Stimulated activated CD8-positive, alpha-beta memory T cell treated with anti-CD3 and anti-CD28 coated beads, Interleukin-7, amount 100 ng/mL, for 24 hours (primary cell): ENCODE results near the gene PPAT.

Source experiments
- DNase-seq: peaks from one replicate; pipeline ENCODE4 v3.0.0-alpha.2; 2020; ENCODE audit warnings: low read depth

Gene PPAT

DNA sequence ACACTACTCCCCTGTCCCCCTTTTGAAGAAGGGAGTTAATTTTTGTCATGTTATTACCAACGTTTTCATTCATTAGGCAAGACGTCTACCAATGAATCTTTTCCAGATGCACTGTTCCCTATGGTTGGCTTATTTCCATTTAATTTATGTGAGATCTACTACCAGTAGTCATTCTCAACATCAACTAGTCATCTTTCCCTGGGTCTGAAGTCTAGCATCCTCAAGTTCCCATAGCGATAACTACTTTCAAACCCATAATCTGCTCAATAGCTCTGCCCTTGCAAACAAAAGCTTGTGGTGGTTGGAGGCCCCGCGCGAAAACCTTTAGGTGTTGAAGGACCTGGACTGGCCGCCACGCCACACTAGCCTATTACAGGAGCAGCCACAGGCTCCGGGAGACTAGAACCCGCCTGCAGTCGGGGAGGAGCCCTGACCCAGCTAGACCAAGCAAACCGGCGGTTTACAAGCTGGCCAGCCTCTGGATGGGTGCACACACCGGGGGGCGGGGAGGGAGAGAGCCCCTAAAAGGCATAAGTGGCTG is 746 bp downstream of the PPAT start:
- no peak for DNase-seq

DNA sequence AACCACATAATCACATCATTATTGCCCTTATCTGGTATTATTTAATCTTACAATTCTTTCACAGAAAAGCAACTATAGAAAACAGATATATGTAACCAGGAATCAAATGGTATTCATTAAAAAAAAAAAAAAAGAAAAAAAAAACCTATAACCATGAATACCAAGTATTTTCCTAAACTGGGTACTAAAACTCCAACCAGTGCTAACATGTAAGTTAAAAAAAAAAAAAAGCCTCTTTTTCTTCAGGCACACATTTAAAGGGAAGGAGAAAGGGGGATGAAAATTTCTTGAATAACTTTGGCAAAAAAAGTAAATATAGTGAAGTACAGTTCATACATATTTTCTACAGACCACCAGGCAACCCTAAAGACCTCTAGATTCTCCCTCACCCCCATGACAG is 2.1 kb downstream of the PPAT start:
- DNase-seq: no peak

DNA sequence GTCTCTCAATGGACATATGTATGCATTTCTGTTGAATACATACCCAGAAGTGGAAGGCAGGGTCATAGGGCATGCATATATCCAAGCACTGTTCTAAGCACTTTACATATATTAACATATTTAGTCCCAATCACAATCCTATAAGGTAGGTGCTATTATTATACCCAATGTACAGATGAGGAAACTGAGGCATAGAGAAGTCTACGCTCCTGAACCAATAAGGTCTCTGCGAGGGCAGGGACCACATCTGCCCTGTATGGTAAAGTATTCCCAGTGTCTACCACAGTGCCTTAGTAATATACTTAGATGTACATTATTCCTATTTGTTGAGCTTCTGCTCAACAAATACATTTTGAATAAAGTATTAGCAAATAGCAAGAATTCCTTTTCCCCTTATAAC is 5.2 kb downstream of the PPAT start:
- DNase-seq: no peak

DNA sequence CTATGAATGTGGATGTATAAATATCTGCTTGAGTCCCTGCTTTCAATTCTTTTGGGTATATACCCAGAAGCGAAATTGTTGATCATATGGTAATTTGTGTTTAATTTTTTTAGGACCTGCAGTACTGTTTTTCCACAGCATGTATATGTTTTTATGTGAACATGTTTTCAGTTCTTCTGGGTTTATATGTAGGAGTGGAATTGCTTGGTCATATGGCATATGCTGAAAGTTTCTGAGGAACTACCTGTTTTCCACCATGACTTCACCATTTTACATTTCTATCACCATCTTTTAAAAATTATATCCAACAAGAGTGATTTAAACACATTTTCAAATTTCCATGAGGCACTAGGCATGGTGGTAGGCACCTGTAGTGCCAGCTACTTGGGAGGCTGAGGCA is 8.2 kb downstream of the PPAT start:
- no peak for DNase-seq

DNA sequence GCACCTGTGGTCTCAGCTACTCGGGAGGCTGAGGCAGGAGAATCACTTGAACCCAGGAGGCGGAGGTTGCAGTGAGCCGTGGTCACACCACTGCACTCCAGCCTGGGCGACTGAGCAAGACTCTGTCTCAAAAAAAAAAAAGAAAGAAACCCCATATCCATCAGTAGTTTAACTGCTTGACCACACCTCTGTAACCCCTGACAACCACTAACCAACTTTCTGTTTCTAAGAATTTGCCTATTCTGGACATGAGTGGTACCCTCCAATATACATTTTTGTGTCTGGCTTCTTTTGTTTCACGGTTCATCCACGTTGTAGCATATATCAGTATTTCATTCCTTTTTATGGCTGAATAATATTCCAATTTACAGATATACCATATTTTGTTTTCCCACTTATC is 9.1 kb downstream of the PPAT start:
- DNase-seq: no peak

DNA sequence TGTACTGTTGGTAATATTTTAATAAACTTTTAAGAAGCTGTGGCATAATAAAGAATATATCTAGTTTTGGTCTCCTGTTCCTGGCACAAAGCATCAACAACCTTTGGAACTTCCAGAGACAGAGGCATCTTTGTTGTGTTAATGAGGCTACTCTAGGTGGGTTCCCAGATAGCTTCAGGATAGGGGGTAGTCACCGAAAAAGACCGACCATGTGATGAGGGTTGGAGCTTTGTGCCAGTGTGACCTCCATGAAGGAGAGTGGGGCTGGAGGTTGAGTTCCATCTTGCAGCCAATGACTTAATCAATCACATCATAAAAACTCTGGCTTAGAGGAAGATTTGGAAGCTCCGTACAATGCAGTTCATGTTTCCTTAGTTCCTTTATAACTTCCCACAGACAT is 9.9 kb downstream of the PPAT start:
- DNase-seq: no peak

DNA sequence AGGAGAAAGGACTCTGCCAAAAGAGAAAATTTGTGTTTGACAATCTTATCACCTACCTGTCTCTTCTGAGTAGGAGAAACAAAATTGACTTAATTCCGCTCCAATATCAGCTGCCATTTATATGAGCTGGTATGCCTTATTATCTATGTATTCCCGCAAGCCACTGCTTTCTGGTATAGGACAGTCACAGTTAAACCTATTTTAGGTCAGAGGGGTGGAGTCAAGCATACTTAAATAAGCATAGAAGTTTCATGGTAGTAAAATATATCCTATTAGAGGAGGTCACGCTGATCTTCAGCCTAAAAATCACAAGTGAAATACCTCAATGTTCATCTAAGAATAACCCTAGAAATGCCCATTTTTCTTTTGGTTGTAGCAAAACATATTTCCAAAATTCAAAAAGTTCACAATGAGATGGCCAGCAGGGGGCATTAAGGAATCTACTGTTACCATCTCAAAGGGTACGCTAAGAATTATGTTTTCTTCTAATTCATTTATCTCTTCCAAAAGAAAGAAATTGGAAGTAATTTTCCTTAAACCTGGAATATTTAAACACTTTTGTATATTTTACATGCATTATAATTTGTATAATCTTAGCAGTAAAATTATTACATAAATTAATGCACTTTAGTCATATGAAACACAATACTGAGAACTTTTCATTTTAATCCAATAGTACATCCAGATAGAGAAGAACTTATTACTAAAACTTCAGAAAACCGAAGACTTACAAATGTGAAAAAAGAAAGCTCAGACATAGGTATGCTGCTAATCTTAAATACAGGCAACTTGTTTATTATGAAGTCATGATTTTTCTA is 10.5 kb downstream of the PPAT start:
- DNase-seq: no peak

DNA sequence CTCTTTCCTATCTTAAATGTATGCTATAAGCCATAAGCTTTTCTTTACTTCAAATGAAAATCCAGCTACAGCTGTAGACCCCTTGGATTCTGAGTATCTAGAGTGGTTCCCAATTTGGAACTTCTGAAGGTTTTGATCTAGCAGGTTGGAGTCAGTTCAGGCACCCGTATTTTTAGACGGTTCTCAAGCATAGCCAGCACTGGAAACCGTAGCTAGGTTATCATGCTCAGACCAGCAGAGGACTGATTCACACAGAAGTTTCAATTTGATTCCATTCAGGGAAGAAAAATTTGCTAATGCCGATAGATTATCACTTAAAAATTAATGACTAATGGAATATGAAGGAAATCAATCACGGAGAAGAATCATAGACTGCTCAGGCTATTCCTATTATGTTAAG is 11.2 kb downstream of the PPAT start:
- no peak for DNase-seq

DNA sequence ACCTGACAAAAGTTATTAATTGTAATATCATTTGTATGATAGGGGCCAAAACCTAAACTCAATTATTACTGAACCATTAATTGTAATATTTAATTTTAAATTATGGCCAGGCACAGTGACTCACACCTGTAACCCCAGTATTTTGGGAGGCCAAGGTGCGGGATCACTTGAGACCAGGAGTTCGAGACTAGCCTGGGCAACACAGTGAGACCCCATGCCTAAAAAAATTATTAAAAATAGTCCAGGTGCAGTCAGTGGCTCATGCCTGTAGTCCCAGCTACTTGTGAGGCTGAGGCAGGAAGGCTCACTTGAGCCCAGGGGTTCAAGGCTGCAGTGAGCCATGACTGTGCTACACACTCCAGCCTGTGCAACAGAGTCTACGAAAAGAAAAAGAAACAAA is 18.0 kb downstream of the PPAT start:
- DNase-seq: no peak

DNA sequence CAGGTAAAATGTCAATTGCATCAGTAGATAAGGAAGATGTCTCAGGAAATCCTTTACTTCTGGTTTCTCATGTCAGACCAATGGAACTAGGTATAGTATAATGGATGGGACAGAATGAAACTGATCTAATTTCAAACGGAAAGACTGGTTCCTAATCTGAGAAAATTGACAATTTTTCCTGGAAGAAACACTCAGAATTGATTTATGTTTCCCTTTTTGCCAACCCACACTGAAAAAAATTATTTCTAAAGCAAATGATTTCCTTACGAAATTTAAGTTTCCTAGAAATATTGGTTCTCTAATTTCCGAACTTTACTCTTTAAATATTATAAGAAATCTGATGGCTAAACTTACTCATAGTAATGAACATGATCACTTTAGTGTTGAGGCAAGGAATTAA is 19.1 kb downstream of the PPAT start:
- no peak for DNase-seq

DNA sequence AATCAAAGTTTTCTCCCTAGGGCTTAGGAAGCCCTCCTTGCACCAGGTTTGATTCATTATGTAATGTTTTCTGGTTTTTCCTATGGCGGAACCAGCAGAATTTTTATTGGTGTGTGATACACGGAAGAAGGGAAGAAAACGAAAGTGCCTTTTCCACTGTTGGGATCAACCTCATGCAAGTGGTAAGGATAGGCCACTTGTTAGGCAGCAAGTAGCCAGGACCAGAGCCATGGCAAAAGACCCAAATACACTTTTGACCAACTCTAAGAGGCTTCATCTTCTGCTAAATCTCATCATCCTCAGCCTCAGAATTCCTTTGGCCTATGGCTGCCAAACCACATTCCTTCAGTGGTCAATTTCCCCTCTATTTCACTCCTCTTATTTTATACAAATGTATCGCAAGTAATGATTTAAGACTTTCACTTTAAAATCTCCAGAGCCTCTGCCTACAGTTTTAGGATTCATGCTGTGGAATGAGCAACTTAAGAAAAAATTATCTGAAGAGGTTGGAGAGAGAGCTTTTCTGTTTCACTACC is 21.2 kb downstream of the PPAT start:
- DNase-seq: no peak

DNA sequence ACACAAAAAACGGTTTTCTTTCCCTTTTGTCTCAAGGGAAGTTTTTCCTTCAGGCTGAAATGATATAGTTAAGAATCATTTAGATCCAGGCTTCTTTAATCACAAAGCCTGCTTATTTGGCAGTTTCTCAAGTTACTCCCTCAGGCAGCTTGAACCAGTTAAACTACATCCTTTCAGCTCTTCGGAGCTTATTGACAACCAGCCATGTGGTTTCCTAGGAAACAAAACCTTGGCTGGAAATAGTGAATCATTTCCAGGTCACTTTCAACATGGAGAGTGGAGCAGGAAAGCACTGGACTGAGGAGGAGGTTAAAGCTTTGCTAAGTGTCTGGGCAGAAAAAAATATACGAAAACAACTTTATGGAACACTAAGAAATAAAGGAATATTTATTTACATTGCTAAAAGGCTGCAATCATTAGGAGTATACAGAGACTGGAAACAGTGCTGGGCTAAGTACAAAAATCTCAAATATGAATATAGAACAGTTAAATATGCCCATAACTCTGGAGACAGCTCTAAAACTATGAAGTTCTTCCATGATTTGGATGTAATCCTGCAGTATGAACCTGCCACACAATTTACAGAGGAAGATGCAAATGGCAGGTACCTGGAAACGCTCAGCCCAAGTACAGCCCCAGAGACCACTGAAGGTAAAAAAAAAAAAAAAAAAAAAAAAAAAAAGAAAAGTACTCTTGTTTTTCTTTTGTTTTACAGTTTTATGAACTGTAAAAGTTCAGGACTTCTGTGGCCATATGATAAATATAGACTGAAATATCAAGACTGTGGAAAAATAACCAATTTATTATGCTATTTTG is 25.0 kb downstream of the PPAT start:
- DNase-seq: no peak

DNA sequence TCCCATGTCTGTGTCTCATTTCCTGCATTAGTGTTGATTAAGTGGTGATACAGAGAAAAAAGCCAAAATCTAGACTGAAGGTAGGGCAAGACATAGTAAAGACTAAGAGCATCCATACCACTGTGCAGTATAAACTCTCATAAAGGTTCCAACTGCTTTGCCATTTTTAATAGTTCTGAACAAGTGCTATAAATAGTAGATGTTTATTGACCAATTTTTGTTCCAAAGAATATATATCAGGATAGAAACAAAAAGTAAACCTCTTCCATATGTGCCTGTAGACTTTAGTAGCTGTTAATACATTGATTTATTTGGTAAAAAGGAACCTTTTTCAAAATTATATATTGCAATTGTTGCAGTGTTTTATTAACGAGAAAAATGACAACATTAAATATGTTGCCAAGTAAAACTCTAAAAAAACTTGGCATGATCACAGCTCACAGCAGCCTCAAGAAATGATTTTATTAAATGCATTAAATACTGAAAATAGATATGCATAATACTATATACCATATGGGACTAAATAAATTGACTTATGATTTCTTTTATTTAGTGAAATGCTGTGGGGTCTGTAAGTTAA is 25.8 kb downstream of the PPAT start:
- DNase-seq: no peak

DNA sequence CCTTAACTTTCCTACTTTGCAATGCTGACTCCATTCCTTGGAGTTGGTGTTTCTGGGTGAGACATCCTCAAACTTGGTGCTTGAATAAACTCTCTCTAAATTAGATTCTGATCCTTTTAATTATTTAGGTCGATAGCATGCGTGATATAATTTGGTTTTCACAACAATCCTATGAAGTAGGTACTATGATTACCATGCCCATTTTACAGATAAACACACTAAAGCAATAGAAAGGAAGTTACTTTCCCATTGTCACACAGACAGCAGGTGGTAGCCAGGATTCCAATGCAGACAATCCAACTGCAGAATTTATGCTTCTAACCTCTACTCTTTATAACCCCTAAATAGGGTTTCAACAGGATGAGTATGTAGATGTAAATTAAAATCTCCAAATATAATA is 26.4 kb downstream of the PPAT start:
- no peak for DNase-seq

DNA sequence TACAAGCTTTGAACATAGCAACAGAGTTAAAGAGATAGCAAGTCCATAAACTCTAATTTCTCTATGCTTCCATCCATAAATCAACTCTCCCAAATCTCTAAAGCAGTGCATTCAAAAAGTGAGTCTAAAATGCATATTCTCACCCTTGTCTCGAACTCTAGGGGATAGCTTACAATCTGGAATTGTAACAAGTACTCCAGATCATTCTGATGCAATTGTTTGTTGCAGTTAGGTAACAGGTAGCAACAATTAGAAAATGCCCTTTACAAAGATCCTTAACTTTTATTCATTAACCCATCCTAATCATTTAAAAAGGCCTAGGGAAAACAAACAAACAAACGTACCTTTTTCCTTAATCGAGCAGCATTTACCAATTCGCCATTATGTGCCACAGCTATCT is 29.3 kb downstream of the PPAT start:
- DNase-seq: no peak

DNA sequence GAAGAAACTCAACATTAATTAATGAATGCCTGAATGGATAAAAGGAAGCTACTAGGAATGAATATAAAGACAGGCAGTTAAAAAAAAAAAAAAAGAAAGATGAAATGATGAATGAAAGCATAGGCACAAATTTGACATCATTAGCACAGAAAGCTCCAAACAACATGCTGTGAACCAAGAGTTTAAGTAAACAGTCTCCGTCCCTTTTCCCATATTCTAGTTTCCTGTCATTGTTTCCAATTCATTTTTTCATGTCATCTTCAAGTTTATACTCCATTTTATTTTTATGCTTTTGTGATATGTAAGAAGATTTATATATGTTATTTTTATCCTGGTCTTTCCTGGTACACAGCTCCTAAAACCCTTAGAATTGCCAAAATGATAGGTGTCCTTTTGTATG is 30.4 kb downstream of the PPAT start:
- no peak for DNase-seq

DNA sequence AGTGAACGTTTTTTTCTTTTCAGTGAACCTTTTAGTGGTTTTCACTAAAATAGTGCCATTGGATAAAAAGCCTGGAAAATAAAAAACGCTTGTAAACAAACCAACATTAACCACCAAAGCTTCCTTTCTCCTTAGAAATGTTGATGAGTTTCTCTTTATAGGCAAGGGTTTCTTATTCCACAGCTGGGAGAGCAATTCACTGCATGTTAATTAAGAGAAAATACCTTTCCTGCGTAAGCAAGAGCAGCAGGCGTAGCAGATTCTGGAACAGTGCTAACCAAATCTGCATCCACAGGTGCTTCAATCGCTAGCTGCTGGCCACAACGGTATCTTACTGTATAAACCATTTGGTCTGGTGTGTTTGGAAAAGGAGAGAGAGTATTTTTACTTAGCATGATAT is 34.9 kb downstream of the PPAT start:
- DNase-seq: no peak

DNA sequence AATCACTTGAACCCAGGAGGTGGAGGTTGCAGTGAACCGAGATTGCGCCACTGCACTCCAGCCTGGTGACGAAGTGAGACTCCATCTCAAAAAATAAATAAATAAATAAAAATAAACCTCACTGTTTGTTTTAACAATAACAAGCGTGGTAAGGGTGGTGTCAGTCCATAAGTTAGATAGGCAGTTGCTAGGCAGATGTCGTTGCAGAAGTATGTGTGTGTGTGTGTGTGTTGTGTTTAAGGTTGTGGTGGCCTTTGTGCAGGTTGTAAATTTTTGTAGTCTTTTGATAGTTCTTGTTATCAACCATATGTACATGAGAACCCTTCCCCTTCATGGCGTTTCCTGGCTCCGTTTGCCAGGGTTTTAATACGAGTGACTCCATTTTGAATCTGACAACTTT is 44.1 kb downstream of the PPAT start:
- no peak for DNase-seq

DNA sequence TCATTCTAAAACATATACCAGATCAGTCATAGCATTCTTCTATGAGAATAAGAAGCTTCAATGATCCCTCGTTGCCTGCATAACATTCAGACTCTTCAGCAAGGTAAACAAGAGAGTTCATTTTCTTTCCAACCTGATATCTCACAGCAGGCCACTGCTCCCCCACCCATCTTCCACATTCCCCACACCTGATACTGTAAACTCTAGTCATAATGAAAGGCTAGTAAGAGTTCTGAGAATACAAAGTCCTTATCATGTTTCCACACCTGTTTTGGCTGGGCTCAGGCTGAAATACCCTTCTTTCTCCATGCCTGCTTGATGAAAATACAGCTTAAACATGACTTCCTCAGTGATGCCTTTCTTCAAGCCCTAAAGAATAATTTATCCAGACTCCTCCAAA is 45.9 kb downstream of the PPAT start:
- DNase-seq: no peak

DNA sequence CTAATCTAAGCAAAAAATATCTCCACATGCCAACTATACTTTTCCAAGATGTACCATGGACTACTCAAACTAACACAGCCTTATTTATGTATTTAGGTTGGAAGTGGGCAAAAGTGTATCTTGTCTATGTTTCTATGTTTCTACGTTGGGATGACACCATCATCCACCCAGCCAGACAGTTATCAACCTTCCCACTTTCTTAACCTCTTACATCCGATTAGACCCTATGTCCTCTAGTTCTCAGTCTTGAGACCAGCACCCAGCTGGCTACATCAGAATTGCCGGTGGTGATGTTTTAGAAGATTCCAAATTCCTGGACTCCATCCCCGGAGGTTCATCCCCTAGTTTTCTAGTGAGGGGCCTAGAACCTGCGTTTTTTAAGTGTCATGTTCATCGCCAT is 47.1 kb downstream of the PPAT start:
- DNase-seq: no peak

DNA sequence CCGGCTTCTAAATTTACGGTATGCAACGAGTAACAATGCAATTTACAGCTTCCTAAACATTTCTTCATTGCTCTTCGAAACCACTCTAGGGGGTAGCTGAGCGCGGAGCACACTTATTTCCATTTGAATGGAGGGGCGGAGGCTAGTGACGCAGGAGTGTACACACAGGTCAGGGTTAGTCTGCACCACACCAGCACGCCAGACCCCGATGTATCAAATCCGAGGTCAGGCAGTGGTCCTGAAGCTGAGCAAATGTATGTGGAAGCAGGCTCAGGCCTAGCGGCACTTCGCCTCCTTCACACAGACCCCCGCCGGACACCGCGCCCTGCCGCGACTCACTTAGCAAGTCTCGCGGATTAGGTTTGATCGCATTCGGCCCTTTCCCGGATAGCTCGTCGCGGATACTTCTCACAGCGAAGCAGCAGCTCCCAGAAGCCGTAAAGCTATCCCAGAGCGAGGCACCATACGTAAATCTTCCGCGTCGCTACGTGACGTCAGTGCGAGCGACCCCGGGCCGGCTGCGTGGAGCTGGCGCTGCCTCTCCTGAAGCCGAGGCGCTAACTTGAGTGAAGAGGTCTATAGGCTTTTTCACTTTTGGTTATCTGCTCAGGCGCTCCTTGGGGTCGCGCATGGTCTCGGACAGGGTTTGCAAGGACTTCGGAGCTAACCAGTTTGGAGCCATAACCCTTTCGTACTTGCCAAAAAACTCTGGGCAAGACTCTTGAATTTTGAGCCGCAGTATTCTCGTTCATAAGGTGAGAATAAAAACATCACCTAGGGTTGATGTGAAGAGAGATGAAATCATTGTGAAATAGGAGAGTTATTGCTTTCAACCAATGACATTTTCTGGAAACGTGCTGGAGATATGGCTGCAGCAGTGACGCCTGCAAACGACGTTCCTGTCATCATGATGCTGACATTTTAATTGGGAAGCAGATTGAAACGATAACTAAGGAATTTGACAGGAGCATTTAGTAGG is 48.1 kb downstream of the PPAT start, which contains the start of gene AASDH:
Gene AASDH (minus strand): TSS at position 469 of the 979 bp plus-strand sequence. CDS start 3,192 bp downstream, outside the sequence.
- DNase-seq: peak; percentile 94
